ENCODE measurements around the gene GPX3.

Gene GPX3

DNA sequence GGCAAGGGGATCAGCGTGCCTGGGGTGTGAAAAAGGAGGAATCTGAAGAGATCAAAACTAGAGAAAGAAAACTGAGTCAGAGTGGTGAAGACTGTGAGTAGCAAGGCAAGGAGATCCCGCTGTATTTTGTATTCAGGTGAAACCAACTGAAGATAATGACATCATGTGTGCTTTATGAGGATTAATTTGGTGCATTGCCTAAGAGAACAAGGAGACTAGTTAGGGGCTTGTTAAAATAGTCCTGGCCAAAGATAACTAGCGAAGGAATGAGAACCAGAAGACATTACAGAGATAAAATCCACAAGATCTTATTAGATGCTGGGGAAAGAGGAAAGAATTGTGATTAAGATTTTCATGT is 16.9 kb upstream of the GPX3 start:
- no peaks in the 10 kb centered on the region for H3K9me3 ChIP-seq (ENCODE audit: control insufficient read depth, low read depth, low read length)
- H3K36me3 ChIP-seq (ENCODE audit: control insufficient read depth, low read depth, low read length) = no peaks in the 10 kb centered on the region
- H3K27me3 ChIP-seq (ENCODE audit: control insufficient read depth, insufficient read depth, low read length) = no peaks in the 10 kb centered on the region
- no peak overlapping the region for H3K4me3 ChIP-seq (ENCODE audit: low read length)
- H3K27ac ChIP-seq (ENCODE audit: low read length) = no peak overlapping the region
- no peak overlapping the region for H3K9ac ChIP-seq (ENCODE audit: low read length)
- peaks cover 4% of the 10 kb centered on the region for H3K4me1 ChIP-seq (ENCODE audit: control insufficient read depth, low read depth, low read length)

DNA sequence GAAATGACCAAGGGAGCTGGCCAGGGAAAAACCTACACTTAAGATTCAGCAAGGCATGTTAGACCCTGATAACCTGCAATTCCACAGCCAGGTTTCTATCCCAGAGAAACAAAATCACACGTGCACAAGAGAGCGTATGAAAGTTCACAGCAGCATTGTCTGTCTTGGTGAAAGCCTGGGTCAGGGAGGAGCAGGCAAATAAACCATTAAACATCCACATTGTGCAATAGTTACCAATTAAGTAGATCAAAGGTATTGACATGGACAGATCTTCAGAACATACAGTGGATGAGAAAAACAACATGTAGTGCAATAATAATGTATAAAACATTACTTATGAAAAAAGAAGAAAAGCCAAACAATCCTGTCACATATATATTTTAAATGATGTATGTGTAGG is 15.9 kb upstream of the GPX3 start:
- H3K4me3 ChIP-seq (ENCODE audit: low read length) = no peak overlapping the region
- H3K27ac ChIP-seq (ENCODE audit: low read length) = no peak overlapping the region
- no peak overlapping the region for H3K9ac ChIP-seq (ENCODE audit: low read length)
- no peaks in the 10 kb centered on the region for H3K27me3 ChIP-seq (ENCODE audit: control insufficient read depth, insufficient read depth, low read length)
- H3K9me3 ChIP-seq (ENCODE audit: control insufficient read depth, low read depth, low read length) = no peaks in the 10 kb centered on the region
- peaks cover 4% of the 10 kb centered on the region for H3K4me1 ChIP-seq (ENCODE audit: control insufficient read depth, low read depth, low read length)
- H3K36me3 ChIP-seq (ENCODE audit: control insufficient read depth, low read depth, low read length) = no peaks in the 10 kb centered on the region

DNA sequence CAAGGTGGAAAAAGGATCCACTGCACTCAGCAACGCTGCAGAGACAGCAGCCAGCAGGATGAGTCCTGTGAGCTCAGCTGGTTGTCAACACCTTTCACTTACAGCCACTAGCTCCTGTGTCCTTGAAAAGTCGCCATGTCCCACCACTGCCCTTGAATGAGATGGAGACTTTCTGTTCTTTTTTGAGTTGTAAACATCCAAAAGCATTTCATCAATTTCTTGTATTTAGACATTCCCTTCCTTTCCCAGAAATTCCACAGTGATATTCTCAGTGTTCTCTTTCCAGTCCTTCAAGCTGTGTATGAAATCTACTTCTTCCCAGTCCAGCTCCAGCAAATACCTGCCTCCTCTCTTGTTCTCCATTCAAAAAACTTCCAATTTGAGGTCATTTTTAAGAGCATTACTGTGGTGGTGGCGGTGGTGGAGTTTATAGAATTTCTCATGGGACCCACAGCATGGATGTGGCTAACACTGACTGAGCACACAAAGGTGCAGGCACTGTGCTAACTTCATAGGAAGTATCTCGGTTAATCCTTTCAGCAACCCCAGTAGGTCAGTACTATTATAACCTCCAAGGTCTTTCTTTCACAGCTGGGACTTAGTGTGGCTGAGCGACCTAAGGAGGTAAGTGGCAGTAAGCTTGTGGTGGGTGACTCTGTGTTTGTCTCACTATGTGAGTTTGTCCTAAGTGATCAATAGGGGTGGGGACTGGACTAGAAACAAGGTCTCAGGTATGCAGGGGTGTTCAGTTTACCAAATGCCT is 15.0 kb upstream of the GPX3 start:
- no peaks in the 10 kb centered on the region for H3K9me3 ChIP-seq (ENCODE audit: control insufficient read depth, low read depth, low read length)
- no peaks in the 10 kb centered on the region for H3K27me3 ChIP-seq (ENCODE audit: control insufficient read depth, insufficient read depth, low read length)
- no peaks in the 10 kb centered on the region for H3K4me1 ChIP-seq (ENCODE audit: control insufficient read depth, low read depth, low read length)
- H3K9ac ChIP-seq (ENCODE audit: low read length) = no peak overlapping the region
- no peak overlapping the region for H3K4me3 ChIP-seq (ENCODE audit: low read length)
- no peak overlapping the region for H3K27ac ChIP-seq (ENCODE audit: low read length)
- no peaks in the 10 kb centered on the region for H3K36me3 ChIP-seq (ENCODE audit: control insufficient read depth, low read depth, low read length)

DNA sequence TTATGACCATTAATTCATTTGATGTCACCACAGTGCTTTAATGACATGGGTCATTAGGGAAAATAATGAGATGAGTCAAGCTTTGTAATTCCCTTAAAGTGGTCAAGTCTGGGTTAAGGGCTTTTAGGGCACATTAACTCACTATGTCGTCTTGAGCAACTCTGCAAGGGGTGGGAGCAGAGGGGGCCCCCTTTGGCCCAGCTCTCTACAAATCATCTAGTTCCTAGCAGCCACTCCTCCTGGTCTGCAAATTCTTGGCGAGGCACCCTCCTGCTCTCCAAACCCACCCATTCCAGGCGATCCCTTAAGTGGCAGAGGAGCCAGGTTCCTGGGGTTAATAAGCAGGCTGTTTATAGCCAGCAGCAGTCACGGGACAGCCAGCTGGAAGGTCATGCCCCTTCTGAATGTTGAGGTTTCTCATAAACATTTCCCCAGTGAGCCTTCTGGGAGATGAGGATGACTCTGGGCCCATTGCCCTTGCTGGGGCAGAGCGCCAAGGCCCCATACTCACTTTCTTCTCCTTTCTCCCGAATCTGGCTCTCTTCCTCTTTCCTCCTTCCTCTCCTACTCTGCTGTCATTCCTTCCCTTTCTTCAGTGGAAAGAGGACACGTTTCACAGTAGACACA is 14.3 kb upstream of the GPX3 start:
- H3K36me3 ChIP-seq (ENCODE audit: control insufficient read depth, low read depth, low read length) = no peaks in the 10 kb centered on the region
- H3K4me1 ChIP-seq (ENCODE audit: control insufficient read depth, low read depth, low read length) = no peaks in the 10 kb centered on the region
- no peak overlapping the region for H3K9ac ChIP-seq (ENCODE audit: low read length)

DNA sequence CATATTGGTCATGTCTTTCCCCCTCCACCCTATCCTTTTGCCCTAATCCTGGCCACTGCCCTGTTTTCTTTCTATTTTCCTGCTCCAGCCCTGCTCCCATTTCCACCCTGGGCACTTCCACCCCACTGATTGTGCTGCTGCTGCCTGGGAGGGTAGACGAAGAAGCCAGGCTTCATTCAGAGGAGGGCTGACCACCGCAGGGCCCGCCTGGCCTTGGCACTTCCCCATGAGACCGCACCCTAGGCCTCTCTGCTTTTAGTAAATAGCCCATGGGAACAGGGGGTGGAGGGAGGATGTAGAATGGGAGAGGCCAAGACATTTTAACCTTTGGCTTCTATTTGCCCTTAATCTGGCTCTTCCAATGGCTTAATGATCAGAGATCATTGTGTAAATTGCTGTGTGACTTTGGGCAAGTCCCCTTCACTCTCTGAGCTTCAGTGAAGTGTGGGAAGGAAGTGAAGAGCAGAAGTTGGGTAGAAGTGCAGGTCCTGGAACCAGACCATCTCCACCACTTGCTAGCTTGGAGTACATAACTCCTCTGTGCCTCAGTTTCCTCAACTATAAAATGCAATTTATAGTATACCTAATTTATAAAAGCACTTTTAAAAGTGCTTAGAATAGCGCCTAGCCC is 13.6 kb upstream of the GPX3 start:
- Histone ChIP-seq H3K4me3 (ENCODE audit: low read length) (no peak overlapping the region), H3K27me3 (ENCODE audit: control insufficient read depth, insufficient read depth, low read length) (no peaks in the 10 kb centered on the region), H3K9me3 (ENCODE audit: control insufficient read depth, low read depth, low read length) (no peaks in the 10 kb centered on the region), H3K9ac (ENCODE audit: low read length) (no peak overlapping the region), H3K4me1 (ENCODE audit: control insufficient read depth, low read depth, low read length) (no peaks in the 10 kb centered on the region), H3K27ac (ENCODE audit: low read length) (no peak overlapping the region), H3K36me3 (ENCODE audit: control insufficient read depth, low read depth, low read length) (no peaks in the 10 kb centered on the region)

More for the DNA sequence above, 14.3 kb upstream of the GPX3 start:
- Histone ChIP-seq H3K27ac (ENCODE audit: low read length) (no peak overlapping the region), H3K4me3 (ENCODE audit: low read length) (no peak overlapping the region), H3K27me3 (ENCODE audit: control insufficient read depth, insufficient read depth, low read length) (no peaks in the 10 kb centered on the region), H3K9me3 (ENCODE audit: control insufficient read depth, low read depth, low read length) (no peaks in the 10 kb centered on the region)

DNA sequence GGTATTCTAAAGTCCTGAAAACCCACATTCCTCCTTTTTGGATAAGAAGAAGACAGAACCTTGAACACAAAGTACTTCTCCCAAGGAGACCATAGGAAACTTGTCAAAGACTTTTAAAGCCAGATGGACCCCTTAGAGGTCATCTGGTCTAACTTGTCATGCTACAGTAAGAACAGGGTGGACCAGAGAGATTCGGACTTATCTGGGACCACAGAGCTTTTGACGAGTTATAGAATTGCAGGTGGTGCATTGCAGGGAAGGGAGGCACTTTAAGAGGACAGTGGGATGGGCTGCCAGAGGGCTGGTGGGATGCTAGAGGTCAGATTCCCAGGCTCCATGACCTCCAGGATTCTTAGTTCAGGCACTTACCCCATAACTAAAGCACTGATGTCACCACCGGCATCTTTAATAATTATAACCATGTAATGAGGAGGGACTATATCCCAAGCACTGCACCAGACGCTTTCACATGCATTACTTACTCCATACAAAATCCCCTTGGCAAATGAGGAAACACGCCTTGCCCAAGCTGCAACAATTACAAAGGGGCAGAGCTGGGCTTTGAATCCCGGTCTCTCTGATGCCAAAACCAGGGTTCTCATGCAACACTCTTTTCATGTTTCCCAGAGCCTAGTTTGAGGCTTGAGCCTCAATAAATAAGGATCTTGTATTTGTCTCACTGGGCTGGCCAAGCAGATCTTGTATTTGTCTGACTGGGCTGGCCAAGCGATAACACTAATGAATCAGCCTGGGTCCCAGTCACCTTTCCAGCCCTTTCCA is 12.8 kb upstream of the GPX3 start:
- Histone ChIP-seq H3K9me3 (ENCODE audit: control insufficient read depth, low read depth, low read length) (no peaks in the 10 kb centered on the region), H3K4me3 (ENCODE audit: low read length) (no peak overlapping the region), H3K9ac (ENCODE audit: low read length) (no peak overlapping the region), H3K27ac (ENCODE audit: low read length) (no peak overlapping the region), H3K4me1 (ENCODE audit: control insufficient read depth, low read depth, low read length) (no peaks in the 10 kb centered on the region), H3K36me3 (ENCODE audit: control insufficient read depth, low read depth, low read length) (no peaks in the 10 kb centered on the region), H3K27me3 (ENCODE audit: control insufficient read depth, insufficient read depth, low read length) (no peaks in the 10 kb centered on the region)

DNA sequence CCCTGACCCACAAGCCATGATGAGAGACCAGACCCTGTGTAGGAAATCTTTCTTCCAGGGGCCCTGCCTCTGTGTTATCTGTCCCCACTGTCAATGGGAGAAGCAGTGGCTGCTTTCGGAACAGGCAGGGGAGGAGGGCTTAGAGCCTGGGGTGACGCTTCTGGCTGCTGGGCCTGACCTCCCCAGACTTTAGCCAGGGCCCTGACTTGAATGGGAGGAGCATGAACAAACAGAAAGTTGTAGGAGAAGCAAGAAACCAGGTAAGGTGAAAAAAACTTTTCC is 12.2 kb upstream of the GPX3 start:
- H3K36me3 ChIP-seq (ENCODE audit: control insufficient read depth, low read depth, low read length) = no peaks in the 10 kb centered on the region
- H3K27me3 ChIP-seq (ENCODE audit: control insufficient read depth, insufficient read depth, low read length) = no peaks in the 10 kb centered on the region
- H3K9me3 ChIP-seq (ENCODE audit: control insufficient read depth, low read depth, low read length) = no peaks in the 10 kb centered on the region
- no peak overlapping the region for H3K9ac ChIP-seq (ENCODE audit: low read length)
- H3K4me3 ChIP-seq (ENCODE audit: low read length) = no peak overlapping the region
- H3K4me1 ChIP-seq (ENCODE audit: control insufficient read depth, low read depth, low read length) = no peaks in the 10 kb centered on the region
- H3K27ac ChIP-seq (ENCODE audit: low read length) = no peak overlapping the region

DNA sequence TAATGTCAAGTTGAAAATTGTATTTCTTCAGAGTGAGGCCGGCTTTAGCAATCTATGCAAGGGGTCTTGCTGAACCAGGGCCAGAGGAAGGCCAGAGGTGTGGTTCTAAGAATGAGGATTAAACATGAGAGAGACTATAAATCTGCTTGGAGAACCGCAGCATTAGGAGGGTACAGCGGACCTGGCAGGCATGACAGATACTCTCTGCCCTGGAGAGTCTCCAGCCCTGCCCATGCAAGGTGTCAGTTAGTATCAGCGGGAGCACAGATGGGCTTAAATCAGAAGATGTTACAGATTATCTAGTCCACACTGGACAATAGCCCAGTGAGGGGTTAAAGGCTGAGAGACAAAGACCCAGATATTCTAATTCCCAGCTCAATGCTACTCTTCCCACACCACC is 11.5 kb upstream of the GPX3 start:
- Histone ChIP-seq H3K27me3 (ENCODE audit: control insufficient read depth, insufficient read depth, low read length) (no peaks in the 10 kb centered on the region), H3K27ac (ENCODE audit: low read length) (no peak overlapping the region), H3K4me1 (ENCODE audit: control insufficient read depth, low read depth, low read length) (no peaks in the 10 kb centered on the region), H3K36me3 (ENCODE audit: control insufficient read depth, low read depth, low read length) (no peaks in the 10 kb centered on the region), H3K9ac (ENCODE audit: low read length) (no peak overlapping the region), H3K9me3 (ENCODE audit: control insufficient read depth, low read depth, low read length) (no peaks in the 10 kb centered on the region), H3K4me3 (ENCODE audit: low read length) (no peak overlapping the region)

DNA sequence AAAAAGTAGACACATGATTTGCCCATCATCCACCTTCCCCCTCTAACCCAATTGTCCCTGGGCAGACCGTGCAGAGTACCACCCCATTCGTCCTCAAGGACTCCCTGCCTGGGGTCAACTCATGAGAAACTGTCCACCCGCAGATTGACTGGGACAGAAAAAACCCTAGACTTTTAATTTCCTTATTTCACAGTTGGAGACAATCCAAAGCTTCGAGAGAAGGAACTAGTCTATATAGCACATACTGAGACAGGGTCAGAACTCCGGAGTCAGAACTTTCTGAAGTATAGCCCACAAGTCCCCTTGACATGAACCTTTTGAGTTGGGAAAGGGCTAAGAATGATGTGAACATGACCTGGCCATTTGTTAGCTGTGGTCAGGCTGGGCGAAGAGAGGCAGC is 7.5 kb upstream of the GPX3 start:
- Histone ChIP-seq H3K4me1 (ENCODE audit: control insufficient read depth, low read depth, low read length) (no peaks in the 10 kb centered on the region), H3K27me3 (ENCODE audit: control insufficient read depth, insufficient read depth, low read length) (no peaks in the 10 kb centered on the region), H3K4me3 (ENCODE audit: low read length) (no peak overlapping the region), H3K9me3 (ENCODE audit: control insufficient read depth, low read depth, low read length) (no peaks in the 10 kb centered on the region), H3K36me3 (ENCODE audit: control insufficient read depth, low read depth, low read length) (no peaks in the 10 kb centered on the region), H3K9ac (ENCODE audit: low read length) (no peak overlapping the region), H3K27ac (ENCODE audit: low read length) (no peak overlapping the region)

DNA sequence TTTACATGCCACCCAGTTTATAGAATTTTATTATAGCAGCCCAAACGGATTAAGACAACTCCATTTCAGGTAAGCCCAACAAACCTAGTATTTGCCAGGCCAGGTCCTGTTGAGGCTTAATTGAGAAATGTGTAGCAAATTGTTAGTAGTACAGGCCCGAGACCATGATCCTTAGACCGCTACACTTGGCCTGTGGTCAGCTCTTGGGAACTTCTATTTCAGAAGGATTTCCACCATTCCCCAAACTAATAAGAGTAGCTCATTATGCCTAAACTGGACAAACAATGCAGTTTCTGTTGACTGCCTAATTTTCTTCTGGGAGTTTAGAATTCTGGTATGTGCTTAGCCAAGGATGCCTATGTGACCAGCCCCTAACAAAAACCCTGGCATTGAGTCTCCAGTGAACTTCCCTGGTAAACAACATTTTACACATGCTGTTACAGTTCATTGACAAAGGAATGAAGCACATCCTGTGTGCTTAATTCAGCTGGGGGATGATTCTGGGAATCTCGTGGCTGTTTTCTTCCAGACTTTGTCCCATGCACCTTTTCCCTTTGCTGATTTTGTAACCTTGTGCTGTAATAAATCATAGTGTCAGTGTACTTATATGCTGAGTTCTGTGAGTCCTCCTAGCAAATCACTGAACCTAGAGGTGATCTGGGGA is 5.6 kb upstream of the GPX3 start:
- H3K27ac ChIP-seq (ENCODE audit: low read length) = no peak overlapping the region
- H3K9me3 ChIP-seq (ENCODE audit: control insufficient read depth, low read depth, low read length) = no peaks in the 10 kb centered on the region
- H3K36me3 ChIP-seq (ENCODE audit: control insufficient read depth, low read depth, low read length) = no peaks in the 10 kb centered on the region
- no peaks in the 10 kb centered on the region for H3K4me1 ChIP-seq (ENCODE audit: control insufficient read depth, low read depth, low read length)
- H3K27me3 ChIP-seq (ENCODE audit: control insufficient read depth, insufficient read depth, low read length) = peaks cover 18% of the 10 kb centered on the region
- H3K4me3 ChIP-seq (ENCODE audit: low read length) = no peak overlapping the region
- no peak overlapping the region for H3K9ac ChIP-seq (ENCODE audit: low read length)

DNA sequence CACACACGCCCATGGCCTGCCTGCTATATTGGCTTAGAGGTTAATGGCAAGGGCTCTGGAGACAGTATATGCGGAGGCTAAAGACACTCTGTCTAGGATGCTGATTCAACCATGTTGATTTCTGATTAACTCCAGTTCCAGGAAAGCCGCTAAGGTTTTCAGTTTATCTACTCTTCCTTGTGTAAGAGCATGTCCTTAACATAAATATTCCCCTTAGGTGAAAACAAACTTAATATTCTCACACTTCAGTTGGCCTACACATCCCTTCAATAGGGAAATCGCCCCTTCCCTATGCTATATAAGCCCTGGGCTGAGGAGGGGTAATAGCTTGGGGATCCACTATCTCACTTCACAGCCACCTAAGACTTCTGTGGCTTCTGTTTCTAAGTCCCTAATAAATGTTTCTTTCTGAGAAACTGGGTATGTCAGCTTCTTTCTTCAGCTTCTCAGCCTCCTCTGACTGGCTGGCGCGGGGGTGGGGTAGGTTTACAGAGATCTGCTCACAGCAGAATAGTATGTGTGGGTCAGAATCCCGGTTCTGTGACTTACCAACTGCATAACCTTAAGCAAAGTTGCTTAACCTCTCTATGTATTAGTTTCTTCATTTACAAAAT is 4.3 kb upstream of the GPX3 start:
- Histone ChIP-seq H3K9ac (ENCODE audit: low read length) (no peak overlapping the region), H3K27me3 (ENCODE audit: control insufficient read depth, insufficient read depth, low read length) (peaks cover 23% of the 10 kb centered on the region), H3K27ac (ENCODE audit: low read length) (no peak overlapping the region), H3K9me3 (ENCODE audit: control insufficient read depth, low read depth, low read length) (no peaks in the 10 kb centered on the region), H3K4me1 (ENCODE audit: control insufficient read depth, low read depth, low read length) (peaks cover 2% of the 10 kb centered on the region), H3K4me3 (ENCODE audit: low read length) (no peak overlapping the region), H3K36me3 (ENCODE audit: control insufficient read depth, low read depth, low read length) (no peaks in the 10 kb centered on the region)

Measured in iPS-18a (cell line).